HG02973 (cell line): Measurements from ENCODE around the gene HTR2C.
"Not testable (repeated sequence)": the region's sequence is repeated elsewhere in the genome, so short reads cannot be mapped to it uniquely, and the experiment has no call there.

ENCODE experiments used
- ATAC-seq: cut with Tn5 transposase; IDR thresholded peaks from one replicate; pipeline ENCODE4 v1.9.1; 2021; ENCODE audit warnings: moderate library complexity; ENCODE audit not compliant: unreplicated experiment

Gene HTR2C

DNA sequence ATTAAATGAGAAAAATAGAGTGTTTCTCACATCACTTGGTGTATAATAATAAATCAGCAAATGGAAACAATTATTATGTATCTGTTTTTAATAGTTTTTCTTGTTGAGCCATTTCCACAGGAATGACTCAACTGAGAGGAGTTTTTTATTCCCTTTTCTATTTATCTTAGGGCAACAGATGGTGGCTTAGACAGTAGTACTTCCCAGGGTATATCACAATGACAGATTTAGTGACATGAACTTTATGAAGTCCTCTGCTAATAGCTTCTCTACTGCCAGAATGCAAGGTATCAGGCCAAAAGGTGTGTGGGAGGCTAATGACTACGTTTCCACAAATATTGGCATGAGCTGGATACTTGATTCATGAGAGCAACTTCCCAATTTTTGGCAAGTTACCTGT, 126.7 kb downstream of the HTR2C start:
- no peak for ATAC-seq

DNA sequence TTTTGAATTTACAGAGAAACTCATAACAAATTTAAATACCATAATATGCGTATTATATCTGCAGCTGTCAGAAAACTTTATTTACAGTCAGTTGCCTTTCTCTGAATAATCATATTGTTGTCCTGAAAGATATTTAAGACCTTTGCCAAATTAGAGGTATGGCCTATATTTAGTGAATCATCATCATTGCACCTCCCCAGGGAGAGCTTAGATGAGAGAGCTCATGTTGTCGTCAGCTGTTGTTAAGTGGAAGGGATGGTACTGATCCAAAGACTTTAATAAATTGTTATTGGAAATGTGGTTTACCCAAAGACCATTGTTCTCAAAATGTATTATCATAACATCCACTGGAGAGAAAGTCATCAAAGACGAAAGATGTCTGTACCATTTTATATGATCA, 128.6 kb downstream of the HTR2C start:
- no peak for ATAC-seq

DNA sequence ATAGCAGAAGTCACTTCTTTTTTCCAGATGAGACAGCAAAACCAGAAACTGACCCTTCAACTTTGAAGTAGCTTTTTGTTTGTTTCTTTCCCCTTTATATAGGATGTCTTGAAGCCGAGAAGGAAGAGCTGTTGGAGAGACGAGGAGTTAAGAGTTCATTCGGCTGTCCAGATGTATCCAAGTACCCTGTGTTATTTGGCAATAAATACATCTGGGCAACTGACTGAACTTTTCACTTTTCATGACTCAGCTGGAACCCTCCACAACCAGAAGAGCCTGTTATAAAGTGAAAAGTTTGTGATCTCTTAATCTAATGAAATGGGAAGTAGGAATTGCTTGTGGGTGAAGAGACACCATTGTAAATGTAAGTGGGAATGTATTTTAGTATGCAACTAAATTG, 131.2 kb downstream of the HTR2C start:
- ATAC-seq = no peak

DNA sequence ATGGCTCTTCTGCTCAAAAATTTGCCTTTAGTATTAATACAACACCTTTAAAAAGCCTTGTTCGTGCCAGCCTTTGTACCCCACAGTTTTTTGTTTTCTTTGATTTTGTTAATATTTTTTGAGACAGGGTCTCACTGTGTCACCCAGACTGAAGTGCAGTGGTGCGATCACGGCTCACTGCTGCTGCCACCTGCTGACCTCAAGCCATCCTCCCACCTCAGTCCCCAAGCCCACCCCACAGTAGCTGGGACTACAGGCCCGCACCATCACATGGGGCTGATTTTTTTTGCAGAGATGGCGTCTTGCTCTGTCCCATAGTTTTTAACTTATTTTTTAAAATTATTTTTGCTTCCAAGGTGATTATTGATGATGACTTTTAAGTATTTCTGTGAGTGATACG, 134.0 kb downstream of the HTR2C start:
- no peak for ATAC-seq

DNA sequence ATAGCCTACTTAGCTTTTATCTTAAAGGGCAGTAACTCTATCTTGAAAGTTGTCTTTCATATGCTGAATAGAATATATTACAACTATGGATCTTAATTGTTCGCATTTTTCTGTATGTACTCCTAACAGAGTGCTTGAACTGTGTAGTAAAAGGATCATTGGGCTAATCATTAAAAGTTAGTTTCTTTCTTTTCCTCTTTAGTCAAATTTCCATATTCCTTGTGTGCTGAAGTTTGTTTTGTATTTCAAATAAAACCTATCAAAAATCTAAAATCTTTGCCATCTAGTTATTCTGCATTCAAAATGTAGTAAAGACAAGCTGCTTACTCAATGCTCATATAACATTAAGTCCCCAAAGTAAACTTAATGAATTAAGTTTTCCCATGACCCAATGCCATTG, 182.7 kb downstream of the HTR2C start:
- ATAC-seq = no peak

DNA sequence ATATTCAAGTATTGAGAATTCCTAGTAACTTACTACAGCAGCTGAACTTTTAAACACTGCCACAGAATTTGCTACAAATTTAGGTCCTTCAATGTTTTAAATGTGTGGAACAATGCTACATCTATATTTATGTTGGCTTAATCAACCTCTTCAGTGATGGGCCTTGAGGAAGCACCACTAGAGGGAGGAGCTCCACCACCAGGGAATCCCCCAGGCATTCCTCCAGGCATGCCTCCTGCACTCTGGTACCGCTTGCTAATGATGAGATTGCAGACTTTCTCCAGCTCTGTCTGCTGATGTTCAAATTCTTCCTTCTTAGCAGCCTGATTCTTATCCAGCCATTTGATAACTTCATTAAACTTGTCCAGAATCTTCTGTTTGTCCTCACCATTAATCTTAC, 190.8 kb downstream of the HTR2C start:
- ATAC-seq = no peak

DNA sequence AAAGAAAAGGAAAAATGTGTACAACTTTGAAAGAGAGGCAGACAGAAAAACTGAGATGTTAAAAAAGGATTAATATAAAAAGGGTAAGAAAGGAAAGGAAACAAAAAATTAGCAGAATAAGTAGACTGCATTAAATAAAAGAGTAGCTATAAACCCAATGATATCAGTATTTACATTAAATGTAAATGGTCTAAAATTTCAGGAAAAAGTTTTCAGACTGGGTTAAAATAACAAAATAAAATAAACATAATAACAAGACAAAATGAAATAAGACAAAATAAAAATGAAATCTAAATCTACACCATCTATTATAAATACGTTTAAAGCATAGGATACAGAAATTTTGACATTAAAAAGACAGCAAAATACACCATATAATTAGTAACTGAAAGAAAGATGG, 199.0 kb downstream of the HTR2C start:
- ATAC-seq = no peak

DNA sequence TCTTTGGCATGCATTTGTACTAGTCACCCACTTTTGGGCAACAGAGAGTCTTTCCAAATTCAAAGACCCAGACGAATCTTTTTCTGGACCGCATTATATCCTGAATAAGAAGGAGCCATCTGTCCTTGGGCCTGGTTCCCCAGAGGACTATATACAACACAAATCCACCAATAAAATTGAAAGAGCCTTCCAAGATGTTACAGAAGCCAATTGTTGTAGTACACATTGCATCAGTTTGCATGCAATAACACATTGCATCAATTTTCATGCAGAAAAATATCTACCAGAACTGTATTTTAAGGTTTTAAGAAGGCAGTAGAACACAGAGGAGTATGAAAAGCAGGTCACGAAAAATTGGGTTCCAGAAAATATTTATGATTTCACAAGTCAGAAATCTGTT, 203.2 kb downstream of the HTR2C start:
- no peak for ATAC-seq

DNA sequence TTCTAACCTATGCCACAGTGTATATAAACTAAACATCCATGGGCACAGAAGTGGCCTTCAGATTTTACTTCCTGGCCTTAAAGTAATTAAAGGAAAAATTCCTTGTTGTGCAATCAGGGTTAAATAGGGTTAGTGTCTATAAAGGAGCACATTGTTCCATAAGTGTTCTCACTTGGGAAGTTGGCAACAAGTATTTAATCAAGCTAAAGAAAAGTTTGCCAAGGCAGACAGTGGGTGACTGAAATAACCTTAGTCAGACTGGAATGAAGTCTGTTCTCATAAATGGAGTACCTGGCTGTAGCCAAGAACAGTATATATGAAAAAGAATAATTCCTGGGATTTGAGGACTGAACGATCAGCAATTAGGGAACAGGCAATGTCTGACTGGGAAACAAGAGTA, 213.6 kb downstream of the HTR2C start:
- no peak for ATAC-seq

DNA sequence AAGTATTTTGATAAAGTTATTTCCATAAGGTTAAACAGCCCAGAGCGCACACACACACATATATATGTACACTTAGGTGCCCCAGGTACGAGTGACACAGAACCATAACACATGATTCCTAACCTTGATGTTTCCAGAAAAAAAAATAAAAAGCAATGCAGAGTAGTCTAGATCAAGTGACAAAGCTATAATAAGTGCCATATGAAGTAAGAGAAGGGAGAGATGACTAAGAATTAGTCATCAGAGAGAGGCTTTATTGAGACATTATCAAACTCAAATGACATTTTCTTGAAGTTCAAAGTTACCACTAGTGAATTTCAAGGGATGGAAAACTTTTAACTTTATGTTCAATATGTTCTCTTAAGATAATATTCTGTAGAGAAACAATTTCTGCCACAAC, 215.0 kb downstream of the HTR2C start:
- no peak for ATAC-seq

DNA sequence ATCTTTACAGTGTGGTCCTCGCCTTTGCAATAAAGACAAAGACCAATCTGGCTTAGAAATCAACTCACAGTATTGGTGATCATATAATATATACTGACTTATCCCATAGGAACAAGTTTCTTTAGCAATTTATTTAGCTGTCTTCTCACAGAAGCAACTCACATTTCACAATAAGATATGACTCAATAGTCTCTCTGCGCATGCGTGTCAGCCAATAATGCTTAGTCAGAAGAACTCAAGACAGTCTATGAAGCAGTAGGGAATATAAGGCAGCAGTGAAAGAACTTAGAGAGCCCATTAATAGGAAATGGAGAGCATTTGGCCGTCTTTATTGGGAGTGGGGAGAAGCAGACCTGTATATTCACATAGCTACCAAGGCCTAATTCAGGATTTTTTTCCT, 216.8 kb downstream of the HTR2C start:
- ATAC-seq = no peak

DNA sequence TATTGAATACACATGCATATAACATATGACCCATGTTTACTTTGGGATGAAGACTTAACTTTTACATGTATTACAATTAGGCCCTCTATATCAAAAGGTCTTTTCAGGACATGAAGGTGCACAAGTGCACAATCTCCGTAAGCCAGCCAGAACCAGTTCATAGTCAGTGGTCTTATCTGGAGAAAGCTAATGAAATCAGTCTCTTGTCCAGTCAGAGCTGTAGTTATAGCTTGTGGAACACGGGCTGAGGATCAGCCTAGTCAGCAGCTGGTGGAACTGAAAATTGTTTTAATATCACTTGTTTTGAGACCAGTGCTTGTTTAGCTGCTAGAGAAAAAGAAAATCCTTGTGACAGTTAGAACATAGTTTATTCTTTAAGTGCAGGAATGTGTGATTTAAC, 235.6 kb downstream of the HTR2C start:
- no peak for ATAC-seq

DNA sequence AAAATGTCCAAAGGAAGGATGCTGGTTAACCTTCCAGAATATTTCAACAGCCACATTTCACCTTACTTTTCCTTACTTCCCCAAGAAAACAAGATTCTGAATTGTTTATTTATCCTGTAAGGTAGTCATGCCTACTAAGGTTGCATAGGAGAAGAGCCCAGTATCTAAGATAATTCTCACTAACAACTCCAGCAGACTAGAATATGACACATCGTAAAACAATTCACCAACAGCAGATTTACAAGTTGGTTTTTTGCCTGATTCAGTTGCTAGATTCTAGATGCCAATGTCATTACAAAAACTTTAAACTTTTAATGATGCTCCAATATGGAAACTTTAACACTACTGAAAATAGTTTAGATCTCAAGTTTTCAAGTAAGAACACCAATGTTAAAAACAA, 257.2 kb downstream of the HTR2C start:
- ATAC-seq = no peak

DNA sequence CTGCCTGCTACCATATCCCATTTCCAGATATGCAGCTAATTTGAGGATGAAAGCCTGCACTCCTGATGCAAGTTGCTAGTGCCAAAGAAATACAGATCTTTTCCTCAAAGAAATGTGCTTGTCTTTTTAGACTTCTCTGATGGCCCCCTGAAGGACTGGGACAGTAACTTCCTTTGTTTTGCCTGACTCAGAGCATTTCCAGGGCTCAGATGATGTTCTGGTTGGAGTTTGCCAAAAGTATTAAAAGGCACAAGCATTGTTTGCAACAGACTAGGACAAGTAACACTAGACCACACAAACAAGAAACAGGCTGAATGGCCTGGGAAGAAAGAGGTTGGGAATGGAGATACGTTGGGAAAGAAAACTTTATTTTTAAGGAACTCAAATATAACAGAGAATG, 258.3 kb downstream of the HTR2C start:
- no peak for ATAC-seq

DNA sequence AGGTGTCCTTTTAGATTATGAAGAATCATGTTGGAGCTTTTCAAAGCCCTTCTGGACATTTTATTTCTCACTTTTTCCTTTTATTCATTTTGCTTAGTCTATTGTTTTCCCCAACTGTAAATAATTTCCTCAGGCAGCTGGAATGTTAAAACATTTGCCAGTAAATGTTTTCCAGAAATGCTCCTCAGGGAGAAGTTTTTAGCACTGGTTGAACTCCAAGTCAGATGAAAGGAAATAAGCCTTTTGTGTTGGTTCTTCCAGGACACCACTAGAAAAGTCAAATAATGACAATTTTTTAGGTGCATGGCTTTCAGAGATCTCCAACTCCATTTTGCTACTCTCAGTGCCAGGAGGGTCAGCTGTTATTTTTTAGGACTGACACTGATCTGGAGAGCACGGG, 305.6 kb downstream of the HTR2C start:
- no peak for ATAC-seq

DNA sequence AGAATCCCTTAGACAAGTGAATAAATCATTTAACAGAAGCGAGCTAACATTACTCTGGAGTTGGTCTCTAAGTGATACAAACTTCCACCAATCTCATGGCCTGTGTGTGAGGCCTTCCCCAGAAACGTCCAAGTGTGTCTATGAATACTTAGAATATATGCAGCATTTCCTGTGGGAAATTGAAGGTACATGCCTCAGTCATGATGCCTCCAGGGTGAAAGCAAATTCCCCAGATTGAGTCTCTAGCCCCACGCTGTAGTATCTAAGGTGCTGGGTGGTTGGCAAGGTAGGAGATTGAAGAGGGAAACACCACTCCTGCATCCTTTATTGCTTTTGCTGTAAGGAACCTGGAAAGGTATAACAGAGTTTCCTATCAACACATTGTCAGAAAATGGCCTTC, 319.7 kb downstream of the HTR2C start:
- ATAC-seq = no peak

DNA sequence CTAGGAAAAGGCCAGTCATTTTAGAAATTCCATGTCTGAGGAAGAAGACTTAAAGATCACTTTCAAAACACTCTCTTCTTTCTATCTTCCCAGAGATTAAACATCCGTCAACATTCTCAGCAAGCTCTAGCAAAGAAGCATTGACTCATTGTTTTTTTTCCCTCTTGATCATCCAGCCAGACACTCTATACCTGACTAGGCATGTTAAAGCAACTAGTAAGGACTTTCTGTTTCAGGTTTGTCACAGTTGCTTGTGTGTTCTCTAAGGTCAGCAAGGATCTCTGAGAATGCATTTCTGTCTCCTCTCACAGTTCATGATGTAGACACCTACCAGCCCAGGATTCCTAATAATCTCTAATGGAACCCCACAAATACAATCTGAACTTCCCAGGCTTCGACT, 321.4 kb downstream of the HTR2C start:
- ATAC-seq = no peak

DNA sequence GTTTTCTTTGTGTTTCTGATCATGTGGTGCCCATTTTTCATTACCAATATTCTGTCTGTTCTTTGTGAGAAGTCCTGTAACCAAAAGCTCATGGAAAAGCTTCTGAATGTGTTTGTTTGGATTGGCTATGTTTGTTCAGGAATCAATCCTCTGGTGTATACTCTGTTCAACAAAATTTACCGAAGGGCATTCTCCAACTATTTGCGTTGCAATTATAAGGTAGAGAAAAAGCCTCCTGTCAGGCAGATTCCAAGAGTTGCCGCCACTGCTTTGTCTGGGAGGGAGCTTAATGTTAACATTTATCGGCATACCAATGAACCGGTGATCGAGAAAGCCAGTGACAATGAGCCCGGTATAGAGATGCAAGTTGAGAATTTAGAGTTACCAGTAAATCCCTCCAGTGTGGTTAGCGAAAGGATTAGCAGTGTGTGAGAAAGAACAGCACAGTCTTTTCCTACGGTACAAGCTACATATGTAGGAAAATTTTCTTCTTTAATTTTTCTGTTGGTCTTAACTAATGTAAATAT, 323.2 kb downstream of the HTR2C start:
- ATAC-seq = no peak

DNA sequence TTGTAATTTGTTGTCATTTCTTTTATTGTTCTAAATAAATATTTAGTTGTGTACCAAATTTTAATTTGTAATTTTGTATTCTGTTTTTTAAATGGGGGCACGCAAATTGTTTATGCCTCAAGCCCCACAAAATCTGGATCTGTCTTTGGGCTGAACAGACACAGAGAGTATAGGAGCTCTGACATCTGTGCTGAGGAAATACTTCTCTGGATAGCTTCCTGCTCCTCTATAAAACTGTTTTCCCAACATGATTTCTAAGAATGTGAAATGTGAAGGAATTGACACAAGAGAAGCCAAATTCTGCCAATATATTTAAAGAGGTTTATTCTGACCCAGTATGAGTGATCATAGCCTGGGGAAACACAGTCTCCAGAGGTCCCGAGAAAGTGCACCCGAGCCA, 340.5 kb downstream of the HTR2C start:
- no peak for ATAC-seq

DNA sequence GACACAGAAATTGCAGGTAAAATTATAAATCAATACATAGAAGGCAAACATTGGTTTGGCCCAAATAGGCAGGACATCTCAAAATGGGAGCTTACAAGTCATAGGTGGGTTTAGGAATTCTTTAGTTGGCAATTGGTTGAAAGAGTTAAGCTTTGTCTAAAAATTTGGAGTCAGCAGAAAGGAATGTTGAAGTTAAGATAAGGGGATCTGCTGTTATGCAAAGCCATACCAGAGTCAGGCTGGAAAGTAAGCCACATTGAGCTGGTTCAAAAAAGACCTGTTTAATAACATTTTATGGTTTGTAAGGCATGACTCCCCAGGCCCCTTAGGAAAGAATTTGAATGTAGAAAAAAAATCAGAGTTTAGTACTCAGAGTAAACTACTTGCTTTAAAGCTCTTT, 341.0 kb downstream of the HTR2C start:
- no peak for ATAC-seq

DNA sequence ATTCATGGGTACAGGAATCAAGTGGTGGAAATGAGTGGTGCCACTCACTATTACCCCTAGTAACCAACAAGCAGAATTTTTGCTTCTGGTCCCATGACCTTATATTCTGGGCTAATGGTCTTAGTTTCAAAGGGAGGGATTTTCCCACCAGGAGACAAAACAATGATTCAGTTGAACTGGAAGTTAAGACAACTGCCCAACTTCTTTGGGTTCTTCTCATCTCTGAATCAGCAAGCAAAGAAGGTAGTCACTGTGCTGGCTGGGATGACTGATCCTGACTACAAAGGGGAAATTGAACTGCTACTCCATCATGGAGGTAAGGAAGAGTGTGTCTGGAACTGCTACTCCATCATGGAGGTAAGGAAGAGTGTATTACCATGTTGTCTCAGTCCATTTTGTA, 346.3 kb downstream of the HTR2C start:
- ATAC-seq = no peak

DNA sequence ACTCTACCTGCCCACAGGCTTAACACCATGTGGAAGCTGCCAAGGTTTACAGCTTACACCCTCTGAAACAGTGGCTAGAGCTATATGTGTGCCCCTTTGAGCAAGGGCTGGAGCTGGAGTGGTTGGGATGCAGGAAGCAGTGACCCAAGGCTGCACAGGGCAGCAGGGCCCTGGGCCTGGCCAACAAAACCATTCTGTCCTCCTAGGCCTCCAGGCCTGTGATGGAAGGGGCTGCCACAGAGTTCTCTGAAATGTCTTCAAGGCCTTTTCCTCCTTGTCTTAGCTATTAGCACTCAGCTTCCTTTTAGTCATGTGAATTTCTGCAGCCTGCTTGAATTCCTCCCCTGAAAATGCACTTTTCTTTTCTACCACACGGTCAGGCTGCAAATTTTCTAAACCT, 348.7 kb downstream of the HTR2C start:
- no peak for ATAC-seq

DNA sequence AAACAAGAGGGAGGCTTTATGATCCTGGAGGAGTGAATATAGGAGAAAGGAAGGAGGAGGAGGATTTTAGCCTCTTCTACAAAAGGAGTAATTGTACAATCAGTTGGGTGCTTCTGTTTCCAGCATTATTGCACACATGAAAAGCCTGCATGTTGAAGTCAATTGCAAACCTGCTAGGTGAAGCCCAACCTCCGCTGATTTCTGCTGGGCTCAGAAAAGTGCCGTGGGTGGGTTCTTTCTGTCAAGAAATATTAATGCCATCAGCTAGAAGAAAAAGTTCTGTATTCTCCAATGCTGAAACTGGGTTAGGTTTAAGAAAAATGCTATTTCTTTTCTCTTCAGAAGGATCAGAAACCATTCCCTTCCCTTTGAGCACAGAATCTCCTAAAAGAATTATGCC, 349.4 kb downstream of the HTR2C start:
- not testable (repeated sequence) for ATAC-seq

DNA sequence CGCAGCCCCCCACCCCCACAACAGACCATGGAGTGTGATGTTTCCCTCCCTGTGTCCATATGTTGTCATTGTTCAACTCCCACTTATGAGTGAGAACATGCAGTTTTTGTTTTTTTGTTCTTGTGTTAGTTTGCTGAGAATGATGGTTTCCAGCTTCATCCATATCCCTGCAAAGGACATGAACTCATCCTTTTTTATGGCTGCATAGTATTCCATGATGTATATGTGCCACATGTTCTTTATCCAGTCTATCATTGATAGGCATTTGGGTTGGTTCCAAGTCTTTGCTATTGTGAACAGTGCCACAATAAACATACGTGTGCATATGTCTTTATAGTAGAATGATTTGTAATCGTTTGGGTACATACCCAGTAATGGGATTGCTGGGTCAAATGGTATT, 353.2 kb downstream of the HTR2C start:
- not testable (repeated sequence) for ATAC-seq
